Jurkat, Clone E6-1 (cell line): ENCODE measurements around the gene ANKRD36C.
"Not testable (repeated sequence)": the region's sequence is repeated elsewhere in the genome, so short reads cannot be mapped to it uniquely, and the experiment has no call there.

Experiments
- DNase-seq: peaks from one replicate; pipeline ENCODE4 v3.0.0-alpha.2; 2011; ENCODE audit warnings: low read depth, low spot score
- H3K4me3 ChIP-seq: 2 replicates; pipeline ENCODE4 v1.5.1; 2011; ENCODE audit warnings: mild to moderate bottlenecking, low read length, control low read depth, moderate library complexity

The ANKRD36C gene

GRCh38 chr2:95834077-95835013 is 157.3 kb downstream of the ANKRD36C start:
- not testable (repeated sequence) for H3K4me3 ChIP-seq, DNase-seq

GRCh38 chr2:95824218-95824617 is 167.4 kb downstream of the ANKRD36C start:
- DNase-seq, H3K4me3 ChIP-seq: not testable (repeated sequence)

GRCh38 chr2:95817521-95817920 is 174.1 kb downstream of the ANKRD36C start:
- DNase-seq, H3K4me3 ChIP-seq: not testable (repeated sequence)

GRCh38 chr2:95813311-95813710 is 178.3 kb downstream of the ANKRD36C start:
- not testable (repeated sequence) for H3K4me3 ChIP-seq, DNase-seq

GRCh38 chr2:95799892-95800291 is 191.7 kb downstream of the ANKRD36C start:
- no peak overlapping the region for H3K4me3 ChIP-seq

GRCh38 chr2:95799147-95799889 is 192.3 kb downstream of the ANKRD36C start:
- not testable (repeated sequence) for H3K4me3 ChIP-seq, DNase-seq

More at GRCh38 chr2:95799892-95800291, 191.7 kb downstream of the ANKRD36C start:
- no peak for DNase-seq

- not testable (repeated sequence) for DNase-seq, H3K4me3 ChIP-seq
These were observed 195.2 kb downstream of the ANKRD36C start for GRCh38 chr2:95796249-95797099.

- not testable (repeated sequence) for DNase-seq, H3K4me3 ChIP-seq
These were observed 197.7 kb downstream of the ANKRD36C start for GRCh38 chr2:95793970-95794369.

- DNase-seq, H3K4me3 ChIP-seq: not testable (repeated sequence)
These were observed 201.4 kb downstream of the ANKRD36C start for GRCh38 chr2:95790180-95790579.

GRCh38 chr2:95789385-95789784 is 202.2 kb downstream of the ANKRD36C start:
- not testable (repeated sequence) for DNase-seq, H3K4me3 ChIP-seq

GRCh38 chr2:95788642-95789041 is 203.0 kb downstream of the ANKRD36C start:
- H3K4me3 ChIP-seq, DNase-seq: not testable (repeated sequence)
